ENCODE results near the gene RNFT2.
"Not testable (repeated sequence)": the region's sequence is repeated elsewhere in the genome, so short reads cannot be mapped to it uniquely, and the experiment has no call there.

RNFT2 gene

DNA sequence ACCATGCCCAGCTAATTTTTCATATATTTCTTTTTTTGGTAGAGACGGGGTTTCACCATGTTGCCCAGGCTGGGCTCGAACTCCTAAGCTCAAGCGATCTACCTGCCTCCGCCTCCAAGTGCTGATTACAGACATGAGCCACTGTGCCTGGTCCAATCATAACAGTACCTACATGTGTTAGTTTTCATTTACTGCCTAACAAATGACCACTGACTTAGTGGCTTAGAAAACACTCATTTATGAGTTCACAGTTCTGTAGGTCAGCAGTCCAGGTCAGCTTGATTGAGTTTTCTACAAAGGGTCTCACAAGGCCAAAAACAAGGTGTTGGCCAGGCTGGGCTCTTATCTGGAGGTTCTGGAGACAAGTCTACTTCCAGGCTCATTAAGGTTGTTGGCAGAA, 60.6 kb downstream of the RNFT2 start:
- DNase-seq = no peak

GRCh38 chr12:116799955-116800354, 61.8 kb downstream of the RNFT2 start:
- no peak for DNase-seq

GRCh38 chr12:116800918-116801317, 62.8 kb downstream of the RNFT2 start:
- DNase-seq = no peak

GRCh38 chr12:116802018-116802417, 63.9 kb downstream of the RNFT2 start:
- no peak for DNase-seq

DNA sequence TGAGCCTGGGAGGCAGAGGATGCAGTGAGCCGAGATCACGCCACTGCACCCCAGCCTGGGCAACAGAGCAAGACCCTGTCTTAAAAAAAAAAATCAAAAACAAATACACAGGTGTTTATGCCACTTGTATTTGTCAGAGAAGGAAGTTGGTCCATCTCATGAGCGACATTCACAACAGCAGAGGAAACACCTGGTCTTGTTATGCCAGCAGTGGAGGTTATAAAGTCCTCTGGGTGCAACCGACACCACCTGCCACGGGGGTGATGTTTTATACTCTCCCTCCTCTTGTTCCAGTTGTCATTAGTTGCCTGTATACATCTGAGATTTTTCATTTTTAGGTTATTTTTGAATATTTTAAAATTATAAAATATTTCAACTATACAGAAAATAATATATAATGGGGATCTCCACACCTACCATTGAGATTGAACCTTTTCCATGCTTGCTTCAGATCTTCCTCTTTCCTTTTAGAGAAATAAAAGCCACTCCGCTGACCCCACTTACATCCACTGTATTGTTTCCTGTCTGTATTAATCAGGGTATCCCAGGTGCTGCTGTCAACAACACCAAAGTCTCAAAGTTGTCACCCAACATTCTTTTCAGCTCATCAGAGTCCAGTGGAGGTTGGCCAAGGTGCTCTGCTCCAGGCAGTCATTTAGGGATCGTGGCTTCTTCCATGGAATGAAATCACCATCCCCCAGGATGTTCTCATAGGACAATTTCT, 65.1 kb downstream of the RNFT2 start:
- no peak for DNase-seq

DNA sequence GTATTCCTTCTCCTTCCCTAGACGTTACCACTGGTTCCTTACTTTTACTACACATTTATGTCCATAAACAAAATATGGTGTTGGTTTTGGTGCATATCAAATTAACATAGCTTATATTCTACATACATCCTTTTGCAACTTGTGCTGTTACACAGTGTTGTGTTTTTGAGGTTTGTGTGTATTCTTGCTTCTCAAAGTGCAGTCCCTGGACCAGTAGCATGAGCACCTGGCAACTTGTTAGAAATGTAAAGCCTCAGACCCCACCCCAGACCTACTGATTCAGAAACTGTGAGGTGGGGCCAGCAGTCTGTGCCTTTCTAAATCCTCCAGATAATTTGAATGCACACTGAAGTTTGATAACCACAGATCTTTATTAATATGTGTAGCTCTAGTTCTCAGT, 65.9 kb downstream of the RNFT2 start:
- no peak for DNase-seq

DNA sequence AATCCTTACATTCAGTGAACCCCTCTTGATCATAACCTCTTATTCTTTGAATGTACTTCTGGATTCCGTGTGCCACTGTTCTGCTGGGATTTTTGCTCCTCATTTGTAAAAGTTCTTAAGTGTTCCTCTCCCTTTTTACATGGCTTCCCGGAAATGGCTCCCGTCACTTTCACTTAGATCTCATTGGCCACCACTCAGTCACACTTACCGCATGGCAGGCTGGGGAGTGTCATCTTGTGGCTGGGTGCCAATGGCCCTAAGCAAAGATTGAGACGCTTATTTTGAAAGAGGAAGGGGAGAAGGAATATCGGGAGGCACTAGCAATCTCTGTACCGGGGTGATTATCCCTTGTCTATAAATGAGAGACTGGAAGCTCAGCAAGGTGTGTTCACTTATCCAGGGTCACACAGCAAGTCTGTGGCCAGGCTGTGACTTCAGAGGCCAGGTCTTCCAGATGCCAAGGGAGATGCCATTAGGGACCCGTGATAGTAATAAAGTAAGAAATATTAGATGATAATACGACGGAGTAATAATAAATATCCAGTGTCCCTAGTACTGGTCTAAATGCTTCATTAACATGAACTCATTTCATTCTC, 68.8 kb downstream of the RNFT2 start:
- no peak for DNase-seq

- DNase-seq = no peak
These were observed 69.4 kb downstream of the RNFT2 start for GRCh38 chr12:116807546-116807945.

DNA sequence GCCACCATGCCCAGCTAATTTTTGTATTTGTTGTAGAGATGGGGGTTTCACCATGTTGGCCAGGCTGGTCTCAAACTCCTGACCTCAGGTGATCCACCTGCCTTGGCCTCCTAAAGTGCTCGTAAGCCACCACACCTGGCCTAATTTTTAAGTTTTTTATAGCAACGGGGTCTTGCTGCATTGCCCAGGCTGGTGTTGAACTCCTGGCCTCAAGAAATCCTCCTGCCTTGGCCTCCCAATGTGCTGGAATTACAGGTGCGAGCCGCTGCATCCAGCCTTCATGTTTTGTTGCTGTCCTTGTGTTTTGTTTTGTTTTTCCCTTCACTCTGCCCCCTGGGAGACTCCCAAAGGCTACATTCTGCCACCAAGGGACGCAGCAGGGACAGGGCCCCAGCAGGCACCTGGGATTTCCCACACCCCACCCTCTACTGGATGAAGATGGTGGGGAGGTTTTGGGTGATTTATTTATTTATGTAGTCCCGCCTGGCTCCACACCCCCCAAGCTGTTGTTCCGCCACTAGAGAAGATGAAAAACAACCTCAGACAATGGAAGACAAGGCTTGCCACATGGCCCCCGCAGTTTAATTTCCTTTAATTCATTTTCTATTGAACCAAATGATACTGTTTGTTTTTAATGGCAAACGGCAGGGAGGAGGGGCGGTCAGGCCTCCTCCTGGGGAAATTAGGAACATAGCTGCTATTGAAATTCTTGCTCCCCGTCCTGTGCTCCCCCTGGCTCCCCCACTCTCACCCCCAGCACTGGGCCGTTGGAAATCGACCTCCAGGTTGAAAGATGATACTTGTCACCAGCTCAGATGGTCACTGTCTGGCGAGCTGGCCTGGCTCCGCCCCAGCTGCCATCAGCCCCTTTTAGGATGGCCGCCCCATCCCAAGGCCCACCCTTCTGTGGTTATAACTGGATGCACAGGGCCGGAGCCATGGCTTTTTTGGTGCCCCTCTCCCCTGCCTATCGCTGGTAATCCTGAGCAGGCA, 70.3 kb downstream of the RNFT2 start:
- DNase-seq = no peak

DNA sequence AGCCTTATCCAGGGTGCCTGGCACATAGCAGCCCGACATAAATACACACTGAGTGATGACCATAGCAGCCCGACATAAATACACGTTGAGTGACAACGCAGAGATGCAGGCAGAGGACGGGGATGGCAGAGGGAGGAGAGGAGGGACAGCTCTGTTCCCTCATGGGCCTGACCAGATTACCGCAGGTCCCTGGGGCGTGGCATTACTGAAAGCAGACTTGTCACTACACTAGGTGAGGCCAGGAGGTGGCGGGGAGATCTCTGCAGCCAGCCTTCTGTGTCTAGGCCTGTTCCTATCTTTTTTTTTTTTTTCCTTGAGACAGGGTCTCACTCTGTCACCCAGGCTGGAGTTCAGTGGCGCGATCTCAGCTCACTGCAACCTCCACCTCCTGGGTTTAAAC, 74.1 kb downstream of the RNFT2 start:
- no peak for DNase-seq

- DNase-seq = no peak
These were observed 75.3 kb downstream of the RNFT2 start for GRCh38 chr12:116813271-116814041.

- not testable (repeated sequence) for DNase-seq
These were observed 76.7 kb downstream of the RNFT2 start for GRCh38 chr12:116814766-116815165.

- no peak for DNase-seq
These were observed 80.3 kb downstream of the RNFT2 start for GRCh38 chr12:116818341-116818856.

DNA sequence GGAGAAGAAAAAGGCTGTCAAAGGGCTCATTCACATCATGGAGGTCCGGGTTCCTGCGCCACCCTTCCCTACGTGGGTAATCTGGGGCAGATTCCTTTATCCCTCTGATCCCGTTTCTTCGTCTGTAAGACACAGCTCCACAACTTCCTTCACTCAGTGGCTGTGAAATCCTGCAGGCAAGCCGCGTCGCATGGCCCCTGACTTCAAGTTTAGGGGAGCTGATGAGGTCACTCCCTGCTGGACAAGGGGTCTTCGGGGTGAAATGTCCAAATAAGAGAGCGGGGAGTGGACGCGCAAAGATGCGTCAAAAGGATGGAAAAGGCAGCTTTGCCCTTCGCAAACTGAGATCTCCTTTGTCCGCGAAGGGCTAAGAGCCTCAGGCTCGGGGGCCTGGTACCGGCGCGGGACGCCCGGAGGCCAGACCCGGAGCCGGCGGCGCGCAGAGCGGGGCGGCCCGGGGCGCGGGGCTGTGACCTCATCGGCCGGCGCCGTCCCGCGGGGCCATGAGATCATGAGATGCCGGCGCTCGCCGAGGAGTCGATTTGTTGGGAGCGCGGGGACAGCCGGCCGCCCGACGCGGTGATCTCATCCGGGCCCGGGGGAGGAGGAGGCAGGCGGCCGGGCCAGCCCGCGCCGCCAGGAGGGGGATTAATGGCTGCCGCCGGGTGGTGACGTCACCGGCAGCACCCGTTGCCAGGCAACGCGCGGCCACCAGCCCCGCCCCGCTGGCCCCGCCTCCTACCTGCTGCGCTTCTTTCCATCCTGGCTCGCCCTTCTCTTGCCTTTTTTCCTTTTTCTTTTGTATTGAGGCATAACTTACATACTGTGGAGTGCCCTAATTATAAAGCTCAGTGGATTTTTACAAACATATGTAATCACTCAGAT, 81.1 kb downstream of the RNFT2 start:
- DNase-seq = peak; percentile 66

DNA sequence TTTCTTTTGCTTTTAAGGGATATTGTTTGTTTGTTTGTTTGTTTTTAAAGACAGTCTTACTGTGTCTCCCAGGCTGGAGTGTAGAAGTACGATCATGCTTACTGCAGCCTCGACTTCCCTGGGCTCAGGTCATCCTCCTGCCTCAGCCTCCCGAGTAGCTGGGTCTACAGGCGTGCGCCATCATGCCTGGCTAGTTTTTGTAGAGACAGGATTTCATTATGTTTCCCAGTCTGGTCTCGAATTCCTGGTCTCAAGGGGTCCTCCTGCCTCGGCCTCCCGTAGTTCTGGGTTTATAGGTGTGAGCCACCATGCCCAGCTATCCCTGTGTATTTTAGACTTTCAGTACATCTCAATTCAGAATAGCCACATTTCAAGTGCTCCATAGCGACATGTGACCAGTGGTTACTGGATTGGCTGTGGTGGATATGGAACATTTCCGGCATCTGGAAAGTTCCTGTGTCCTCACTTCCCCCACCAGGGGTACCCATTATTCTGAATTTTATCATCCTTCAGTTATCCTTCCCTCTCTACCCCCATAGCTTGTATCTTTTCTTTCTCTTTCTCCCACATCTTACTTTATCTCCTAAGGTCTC, 82.0 kb downstream of the RNFT2 start:
- no peak for DNase-seq

- DNase-seq = no peak
These were observed 83.2 kb downstream of the RNFT2 start for GRCh38 chr12:116821291-116821690.

DNA sequence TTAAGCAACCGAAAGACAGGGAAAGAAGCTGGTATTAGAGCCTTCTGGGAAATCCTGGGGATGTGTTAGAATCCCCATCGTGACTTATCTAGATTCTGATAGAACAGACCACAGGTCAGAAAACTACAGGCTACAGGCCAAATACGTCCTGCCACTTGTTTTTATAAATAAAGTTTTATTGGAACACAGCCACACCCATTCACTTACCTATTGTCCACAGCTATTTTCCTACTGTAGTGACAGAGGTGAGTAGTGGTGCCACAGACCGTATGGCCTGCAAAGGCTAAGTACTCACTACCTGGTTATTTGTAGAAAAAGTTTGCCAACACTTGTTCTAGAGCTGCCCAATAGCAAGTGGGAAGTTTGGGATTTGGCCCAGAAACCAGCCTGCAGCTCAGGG, 89.3 kb downstream of the RNFT2 start:
- no peak for DNase-seq

GRCh38 chr12:116832353-116832752, 94.2 kb downstream of the RNFT2 start:
- DNase-seq = no peak

- DNase-seq = no peak
These were observed 95.4 kb downstream of the RNFT2 start for GRCh38 chr12:116833474-116833873.

- no peak for DNase-seq
These were observed 97.4 kb downstream of the RNFT2 start for GRCh38 chr12:116835484-116835883.

GRCh38 chr12:116837097-116837496, 99.0 kb downstream of the RNFT2 start:
- DNase-seq = no peak
